Activated T-helper 2 cell treated with anti-CD3 and anti-CD28 coated beads, Interferon-gamma antibody, Interleukin-2, Interleukin-4, amounts not matched to agents 10 μg/mL and 5 μg/mL and 100 μg/mL, durations not matched to agents 14 hours and 24 hours and 36 hours (primary cell): ENCODE results near the gene PIGL. TPM values are rescaled to one million over a fixed set of nuclear protein-coding genes. Genes with fewer than 3 reads are reported as not detected.
A peak's percentile ranks its signal among the peaks of the same experiment; 100 is the strongest.

Experiments
- DNase-seq: peaks from one replicate; pipeline ENCODE4 v3.0.0; 2021; ENCODE audit warnings: low spot score
- H3K27ac Mint-ChIP-seq: one replicate; pipeline ENCODE4 v1.8.0; 2021; ENCODE audit warnings: mixed read lengths
- H3K27me3 Mint-ChIP-seq: one replicate; pipeline ENCODE4 v1.8.0; 2021; ENCODE audit warnings: low read depth, mixed read lengths
- H3K36me3 Mint-ChIP-seq: one replicate; pipeline ENCODE4 v1.8.0; 2021; ENCODE audit warnings: low read depth, mixed read lengths
- H3K4me1 Mint-ChIP-seq: one replicate; pipeline ENCODE4 v1.8.0; 2021; ENCODE audit warnings: low read depth, mixed read lengths
- H3K4me3 Mint-ChIP-seq: one replicate; pipeline ENCODE4 v1.8.0; 2021; ENCODE audit warnings: low read depth, mild to moderate bottlenecking, moderate library complexity, mixed read lengths
- H3K9me3 Mint-ChIP-seq: one replicate; pipeline ENCODE4 v1.8.0; 2021; ENCODE audit warnings: mixed read lengths
- intact Hi-C: fragments of 100-400 bp; cut with micrococcal nuclease; formaldehyde crosslinking; loops from one replicate; pipeline ENCODE4 v1.15.1; 2023
- total RNA-seq: library from RNA; stranded (reverse); gene quantifications from 2 replicates; pipeline ENCODE4 v1.2.3, GENCODE V29; 2022

The PIGL gene
- total RNA-seq, 1 donor from 2014 or later, result 40.6 TPM

- DNase-seq, result peak; percentile 49
- Mint-ChIP-seq H3K4me3 (peak within 1 kb of the TSS; percentile 97), H3K9me3 (no peaks in the 10 kb centered on the region), H3K36me3 (peaks cover 20% of the 10 kb centered on the region), H3K27me3 (peaks cover 17% of the 10 kb centered on the region), H3K4me1 (peaks cover 17% of the 10 kb centered on the region), H3K27ac (peak within 1 kb of the TSS; percentile 71)
- intact Hi-C loops, result loop anchor here (2.0 to 10.0 kb wide), 2 partner anchors 67 to 139 kb away; partner anchors contain the start of genes NCOR1 and PIGL
Observed at GRCh38 chr17:16353317-16354174, 136.5 kb downstream of the PIGL start, which contains the start of gene CENPV. Gene CENPV (minus strand): TSS chr17:16353469. CDS start chr17:16353436, 33 bp downstream.

GRCh38 chr17:16354585-16354984 lies 137.6 kb downstream of the PIGL start:
- Mint-ChIP-seq H3K4me1 (peaks cover 17% of the 10 kb centered on the region), H3K27me3 (peaks cover 17% of the 10 kb centered on the region), H3K9me3 (no peaks in the 10 kb centered on the region), H3K36me3 (peaks cover 12% of the 10 kb centered on the region), H3K4me3 (peak overlapping the region; percentile 74), H3K27ac (no peak overlapping the region)
- no peak for DNase-seq
- intact Hi-C loops, result loop anchor here (10.0 kb wide), 1 partner anchor 140 kb away; the partner anchor contains the start of genes NCOR1 and PIGL

- Mint-ChIP-seq H3K4me3 (no peak overlapping the region), H3K27ac (no peak overlapping the region), H3K27me3 (peaks cover 16% of the 10 kb centered on the region), H3K36me3 (no peaks in the 10 kb centered on the region), H3K9me3 (no peaks in the 10 kb centered on the region), H3K4me1 (peaks cover 9% of the 10 kb centered on the region)
- intact Hi-C loops, result loop anchor here (10.0 kb wide), 1 partner anchor 144 kb away; the partner anchor contains the start of genes NCOR1 and PIGL
- DNase-seq, result no peak
Observed at GRCh38 chr17:16358394-16358793, 141.4 kb downstream of the PIGL start.

GRCh38 chr17:16361874-16362273 lies 144.9 kb downstream of the PIGL start:
- no peaks in the 10 kb centered on the region for H3K9me3 Mint-ChIP-seq
- no peaks in the 10 kb centered on the region for H3K36me3 Mint-ChIP-seq
- intact Hi-C loops, result loop anchor here (5.0 kb wide), 1 partner anchor 55 kb away; the partner anchor contains the start of gene TRPV2
- H3K27me3 Mint-ChIP-seq, result peaks cover 8% of the 10 kb centered on the region
- no peak for DNase-seq
- peaks cover 4% of the 10 kb centered on the region for H3K4me1 Mint-ChIP-seq
- no peak overlapping the region for H3K4me3 Mint-ChIP-seq
- H3K27ac Mint-ChIP-seq, result no peak overlapping the region

GRCh38 chr17:16363749-16364536 lies 146.9 kb downstream of the PIGL start:
- H3K36me3 Mint-ChIP-seq, result no peaks in the 10 kb centered on the region
- peak; percentile 61 for DNase-seq
- H3K4me1 Mint-ChIP-seq, result peaks cover 4% of the 10 kb centered on the region
- intact Hi-C loops, result loop anchor here (1.0 to 5.0 kb wide), 2 partner anchors 53 to 157 kb away; partner anchors contain the start of gene TRPV2
- no peaks in the 10 kb centered on the region for H3K9me3 Mint-ChIP-seq
- no peaks in the 10 kb centered on the region for H3K27me3 Mint-ChIP-seq
- H3K27ac Mint-ChIP-seq, result no peak overlapping the region
- H3K4me3 Mint-ChIP-seq, result no peak overlapping the region

- intact Hi-C loops, result loop anchor here (5.0 kb wide), 1 partner anchor 53 kb away; the partner anchor contains the start of gene TRPV2
- no peaks in the 10 kb centered on the region for H3K27me3 Mint-ChIP-seq
- no peaks in the 10 kb centered on the region for H3K9me3 Mint-ChIP-seq
- no peak overlapping the region for H3K27ac Mint-ChIP-seq
- DNase-seq, result no peak
- H3K4me1 Mint-ChIP-seq, result peaks cover 4% of the 10 kb centered on the region
- H3K36me3 Mint-ChIP-seq, result no peaks in the 10 kb centered on the region
- H3K4me3 Mint-ChIP-seq, result no peak overlapping the region
Observed at GRCh38 chr17:16364625-16365024, 147.6 kb downstream of the PIGL start.

- no peak overlapping the region for H3K4me3 Mint-ChIP-seq
- H3K27me3 Mint-ChIP-seq, result no peaks in the 10 kb centered on the region
- intact Hi-C loops, result no loop called here
- H3K27ac Mint-ChIP-seq, result no peak overlapping the region
- DNase-seq, result no peak
- no peaks in the 10 kb centered on the region for H3K36me3 Mint-ChIP-seq
- H3K4me1 Mint-ChIP-seq, result peaks cover 2% of the 10 kb centered on the region
- no peaks in the 10 kb centered on the region for H3K9me3 Mint-ChIP-seq
Observed at GRCh38 chr17:16371742-16372141, 154.7 kb downstream of the PIGL start.

GRCh38 chr17:16374146-16374938 lies 157.3 kb downstream of the PIGL start:
- H3K4me3 Mint-ChIP-seq, result no peak overlapping the region
- intact Hi-C loops, result no loop called here
- no peaks in the 10 kb centered on the region for H3K36me3 Mint-ChIP-seq
- DNase-seq, result no peak
- peaks cover 2% of the 10 kb centered on the region for H3K4me1 Mint-ChIP-seq
- no peaks in the 10 kb centered on the region for H3K27me3 Mint-ChIP-seq
- no peaks in the 10 kb centered on the region for H3K9me3 Mint-ChIP-seq
- H3K27ac Mint-ChIP-seq, result no peak overlapping the region

Other genes with a start within 250 kb of the PIGL start
- 12.8 and 14.2 TPM in 2 replicates for gene ZSWIM7, start 217.5 kb upstream of the PIGL start, total RNA-seq
- gene TTC19, start 217.4 kb upstream of the PIGL start, total RNA-seq, result 32.7 and 35.3 TPM in 2 replicates
- 134 and 139 TPM in 2 replicates for gene NCOR1, start 1.7 kb upstream of the PIGL start, total RNA-seq
- gene CENPV, start 136.3 kb downstream of the PIGL start, total RNA-seq, result 65.8 and 69.9 TPM in 2 replicates
- gene UBB, start 163.9 kb downstream of the PIGL start, total RNA-seq, result 1,784 and 1,798 TPM in 2 replicates
- 44.4 and 46.8 TPM in 2 replicates for gene TRPV2, start 198.4 kb downstream of the PIGL start, total RNA-seq